Measurements from ENCODE around the gene SUPT6H. TPM values are rescaled to one million over a fixed set of nuclear protein-coding genes. Genes with fewer than 3 reads are reported as not detected.

Gene SUPT6H
- total and polyA plus RNA-seq, 9 of the 15 experiments (the other 6 are each of a cell fraction or from before 2014, with no cell fraction given): 1.7 to 77.7 (median 49.2) TPM

DNA sequence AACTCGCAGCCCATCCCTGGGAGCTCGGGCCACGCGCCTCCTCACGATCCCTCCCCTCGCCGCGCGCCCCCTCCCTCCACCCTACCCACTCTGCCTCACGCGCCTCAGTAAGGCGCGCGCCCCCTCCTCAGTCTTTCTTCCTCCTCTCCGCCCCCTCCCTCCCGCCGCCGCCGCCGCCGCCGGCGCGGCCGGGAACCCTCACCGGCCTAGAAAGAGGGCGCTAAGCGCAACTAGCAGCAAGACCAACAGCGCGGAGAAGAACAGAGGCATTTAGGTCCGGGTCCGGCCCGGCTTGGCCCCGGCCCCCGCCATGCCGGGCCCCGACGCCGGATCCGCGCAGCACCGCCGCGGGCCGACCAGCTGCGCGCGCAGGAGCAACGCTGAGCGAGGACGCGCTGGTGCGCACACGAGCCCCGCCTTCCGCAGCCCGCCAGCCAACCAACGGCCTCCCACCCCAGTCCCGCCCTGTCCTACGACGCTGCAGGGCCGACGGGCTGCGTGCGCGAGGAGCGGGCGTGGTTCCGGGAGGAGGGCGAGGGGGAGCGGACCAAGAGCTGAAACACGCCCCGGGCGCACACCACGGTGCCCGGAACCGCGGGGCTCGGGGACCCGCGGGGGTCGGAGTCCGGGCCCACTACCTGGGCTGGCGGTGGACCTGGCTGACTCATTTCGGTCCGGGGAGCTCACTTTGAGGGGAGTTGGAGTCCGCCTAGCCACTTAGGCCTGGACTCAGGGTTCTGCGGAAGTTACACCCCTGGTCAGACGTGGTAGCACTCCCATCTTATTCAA lies 17.0 kb upstream of the SUPT6H start, which contains the start of gene BLTP2 (continued):
- TF ChIP-seq, protein P1, sequence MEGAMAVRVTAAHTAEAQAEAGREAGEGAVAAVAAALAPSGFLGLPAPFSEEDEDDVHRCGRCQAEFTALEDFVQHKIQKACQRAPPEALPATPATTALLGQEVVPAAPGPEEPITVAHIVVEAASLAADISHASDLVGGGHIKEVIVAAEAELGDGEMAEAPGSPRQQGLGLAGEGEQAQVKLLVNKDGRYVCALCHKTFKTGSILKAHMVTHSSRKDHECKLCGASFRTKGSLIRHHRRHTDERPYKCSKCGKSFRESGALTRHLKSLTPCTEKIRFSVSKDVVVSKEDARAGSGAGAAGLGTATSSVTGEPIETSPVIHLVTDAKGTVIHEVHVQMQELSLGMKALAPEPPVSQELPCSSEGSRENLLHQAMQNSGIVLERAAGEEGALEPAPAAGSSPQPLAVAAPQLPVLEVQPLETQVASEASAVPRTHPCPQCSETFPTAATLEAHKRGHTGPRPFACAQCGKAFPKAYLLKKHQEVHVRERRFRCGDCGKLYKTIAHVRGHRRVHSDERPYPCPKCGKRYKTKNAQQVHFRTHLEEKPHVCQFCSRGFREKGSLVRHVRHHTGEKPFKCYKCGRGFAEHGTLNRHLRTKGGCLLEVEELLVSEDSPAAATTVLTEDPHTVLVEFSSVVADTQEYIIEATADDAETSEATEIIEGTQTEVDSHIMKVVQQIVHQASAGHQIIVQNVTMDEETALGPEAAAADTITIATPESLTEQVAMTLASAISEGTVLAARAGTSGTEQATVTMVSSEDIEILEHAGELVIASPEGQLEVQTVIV (CRISPR knock-in tag; IDR thresholded peaks at IDR 0.05; ENCODE audit: borderline replicate concordance): no peak
- TF ChIP-seq ZNF584 (CRISPR knock-in tag; IDR thresholded peaks at IDR 0.05; ENCODE audit: low read depth): no peak
- TF ChIP-seq FOXP1 (CRISPR knock-in tag; IDR thresholded peaks at IDR 0.05): 0 out of 2 replicates have a peak, but pooled peaks have one; percentile 29
- TF ChIP-seq HNRNPH1 (optimal IDR thresholded peaks at IDR 0.05; ENCODE audit: low read depth, low read length): no peak
- no peak for TF ChIP-seq ZNF644 (tag; IDR thresholded peaks at IDR 0.05; ENCODE audit: low read depth)
- TF ChIP-seq ZNF561 (CRISPR knock-in tag; conservative IDR thresholded peaks at IDR 0.05): no peak
- TF ChIP-seq, protein P2, sequence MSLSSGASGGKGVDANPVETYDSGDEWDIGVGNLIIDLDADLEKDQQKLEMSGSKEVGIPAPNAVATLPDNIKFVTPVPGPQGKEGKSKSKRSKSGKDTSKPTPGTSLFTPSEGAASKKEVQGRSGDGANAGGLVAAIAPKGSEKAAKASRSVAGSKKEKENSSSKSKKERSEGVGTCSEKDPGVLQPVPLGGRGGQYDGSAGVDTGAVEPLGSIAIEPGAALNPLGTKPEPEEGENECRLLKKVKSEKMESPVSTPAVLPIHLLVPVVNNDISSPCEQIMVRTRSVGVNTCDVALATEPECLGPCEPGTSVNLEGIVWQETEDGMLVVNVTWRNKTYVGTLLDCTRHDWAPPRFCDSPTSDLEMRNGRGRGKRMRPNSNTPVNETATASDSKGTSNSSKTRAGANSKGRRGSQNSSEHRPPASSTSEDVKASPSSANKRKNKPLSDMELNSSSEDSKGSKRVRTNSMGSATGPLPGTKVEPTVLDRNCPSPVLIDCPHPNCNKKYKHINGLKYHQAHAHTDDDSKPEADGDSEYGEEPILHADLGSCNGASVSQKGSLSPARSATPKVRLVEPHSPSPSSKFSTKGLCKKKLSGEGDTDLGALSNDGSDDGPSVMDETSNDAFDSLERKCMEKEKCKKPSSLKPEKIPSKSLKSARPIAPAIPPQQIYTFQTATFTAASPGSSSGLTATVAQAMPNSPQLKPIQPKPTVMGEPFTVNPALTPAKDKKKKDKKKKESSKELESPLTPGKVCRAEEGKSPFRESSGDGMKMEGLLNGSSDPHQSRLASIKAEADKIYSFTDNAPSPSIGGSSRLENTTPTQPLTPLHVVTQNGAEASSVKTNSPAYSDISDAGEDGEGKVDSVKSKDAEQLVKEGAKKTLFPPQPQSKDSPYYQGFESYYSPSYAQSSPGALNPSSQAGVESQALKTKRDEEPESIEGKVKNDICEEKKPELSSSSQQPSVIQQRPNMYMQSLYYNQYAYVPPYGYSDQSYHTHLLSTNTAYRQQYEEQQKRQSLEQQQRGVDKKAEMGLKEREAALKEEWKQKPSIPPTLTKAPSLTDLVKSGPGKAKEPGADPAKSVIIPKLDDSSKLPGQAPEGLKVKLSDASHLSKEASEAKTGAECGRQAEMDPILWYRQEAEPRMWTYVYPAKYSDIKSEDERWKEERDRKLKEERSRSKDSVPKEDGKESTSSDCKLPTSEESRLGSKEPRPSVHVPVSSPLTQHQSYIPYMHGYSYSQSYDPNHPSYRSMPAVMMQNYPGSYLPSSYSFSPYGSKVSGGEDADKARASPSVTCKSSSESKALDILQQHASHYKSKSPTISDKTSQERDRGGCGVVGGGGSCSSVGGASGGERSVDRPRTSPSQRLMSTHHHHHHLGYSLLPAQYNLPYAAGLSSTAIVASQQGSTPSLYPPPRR (CRISPR knock-in tag; IDR thresholded peaks at IDR 0.05; ENCODE audit: borderline replicate concordance): no peak
- TF ChIP-seq ZNF140 (CRISPR knock-in tag; IDR thresholded peaks at IDR 0.05): no peak
- TF ChIP-seq ZNF79 (CRISPR knock-in tag; IDR thresholded peaks at IDR 0.05; ENCODE audit: low read depth): no peak
- TF ChIP-seq ZFP30 (CRISPR knock-in tag; IDR thresholded peaks at IDR 0.05; ENCODE audit: borderline replicate concordance): no peak
- no peak for TF ChIP-seq ZNF586 (CRISPR knock-in tag; conservative IDR thresholded peaks at IDR 0.05)
- TF ChIP-seq C11orf30 (IDR thresholded peaks at IDR 0.05; ENCODE audit: low read depth): peak; percentile 86
- TF ChIP-seq BRCA1 (IDR thresholded peaks at IDR 0.05): no peak
- TF ChIP-seq BRCA1 (CRISPR knock-in tag; IDR thresholded peaks at IDR 0.05): no peak
- TF ChIP-seq, protein P3, sequence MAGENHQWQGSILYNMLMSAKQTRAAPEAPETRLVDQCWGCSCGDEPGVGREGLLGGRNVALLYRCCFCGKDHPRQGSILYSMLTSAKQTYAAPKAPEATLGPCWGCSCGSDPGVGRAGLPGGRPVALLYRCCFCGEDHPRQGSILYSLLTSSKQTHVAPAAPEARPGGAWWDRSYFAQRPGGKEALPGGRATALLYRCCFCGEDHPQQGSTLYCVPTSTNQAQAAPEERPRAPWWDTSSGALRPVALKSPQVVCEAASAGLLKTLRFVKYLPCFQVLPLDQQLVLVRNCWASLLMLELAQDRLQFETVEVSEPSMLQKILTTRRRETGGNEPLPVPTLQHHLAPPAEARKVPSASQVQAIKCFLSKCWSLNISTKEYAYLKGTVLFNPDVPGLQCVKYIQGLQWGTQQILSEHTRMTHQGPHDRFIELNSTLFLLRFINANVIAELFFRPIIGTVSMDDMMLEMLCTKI (IDR thresholded peaks at IDR 0.05; ENCODE audit: partially characterized antibody): no peak
- peak; percentile 89 for TF ChIP-seq HNRNPLL (IDR thresholded peaks at IDR 0.05; ENCODE audit: low read depth, low read length, poor library complexity, severe bottlenecking)
- TF ChIP-seq PHF21A (IDR thresholded peaks at IDR 0.05; ENCODE audit: borderline replicate concordance, low read depth): no peak
- TF ChIP-seq SMARCA5 (IDR thresholded peaks at IDR 0.05): no peak
- TF ChIP-seq RBM17 (IDR thresholded peaks at IDR 0.05; ENCODE audit: borderline replicate concordance, low read depth, low read length): no peak
- no peak for TF ChIP-seq RBM39 (optimal IDR thresholded peaks at IDR 0.05; ENCODE audit: low read depth, low read length)

Measured in K562 (cell line).